ENCODE measurements around the gene CPS1.

The CPS1 gene

DNA sequence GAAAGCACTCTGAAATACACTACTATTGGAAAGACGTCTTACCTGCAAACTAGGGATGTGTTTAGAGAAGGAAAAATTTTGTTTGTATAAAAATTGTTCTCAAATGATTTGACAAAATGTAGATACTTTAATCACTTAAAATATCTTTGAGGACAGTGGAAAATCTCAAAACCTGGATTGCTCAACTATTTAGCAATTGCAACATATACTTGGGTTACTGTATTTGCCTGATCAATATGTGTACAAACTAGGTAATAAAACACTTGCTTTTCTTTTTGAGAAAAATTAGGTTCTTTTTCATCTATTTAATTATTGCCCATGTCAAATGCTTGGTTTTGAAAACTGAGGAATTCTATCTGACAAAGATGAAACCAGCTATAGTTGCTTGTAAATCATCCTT is 60.9 kb downstream of the CPS1 start:
- DNase-seq: no peak

DNA sequence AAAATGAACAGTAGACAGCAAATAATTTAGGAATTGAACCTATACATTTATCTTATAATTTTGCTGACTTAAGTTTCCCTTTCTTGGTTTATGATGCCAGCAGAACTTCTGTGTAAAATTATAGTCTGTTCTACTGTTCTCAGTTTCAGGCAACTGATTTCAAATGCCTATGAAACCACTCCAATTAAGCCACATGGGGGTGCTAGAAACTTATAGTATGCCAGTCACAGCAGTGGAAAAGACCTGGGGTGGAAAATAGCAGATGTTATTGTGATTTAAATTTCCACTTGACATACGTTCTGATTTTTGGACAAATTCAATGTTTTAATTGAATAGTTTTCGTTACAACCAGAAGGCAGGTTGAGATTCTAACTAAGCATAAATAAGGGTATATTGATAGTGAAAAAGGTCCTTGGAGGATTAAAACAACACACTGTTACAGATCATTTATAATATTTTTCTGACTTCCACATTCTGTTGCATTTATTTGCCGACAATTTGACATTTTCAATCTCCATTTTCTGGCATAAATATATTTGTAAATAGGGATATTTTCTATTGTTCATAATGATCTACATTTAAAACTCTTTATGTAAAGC is 61.4 kb downstream of the CPS1 start:
- no peak for DNase-seq

DNA sequence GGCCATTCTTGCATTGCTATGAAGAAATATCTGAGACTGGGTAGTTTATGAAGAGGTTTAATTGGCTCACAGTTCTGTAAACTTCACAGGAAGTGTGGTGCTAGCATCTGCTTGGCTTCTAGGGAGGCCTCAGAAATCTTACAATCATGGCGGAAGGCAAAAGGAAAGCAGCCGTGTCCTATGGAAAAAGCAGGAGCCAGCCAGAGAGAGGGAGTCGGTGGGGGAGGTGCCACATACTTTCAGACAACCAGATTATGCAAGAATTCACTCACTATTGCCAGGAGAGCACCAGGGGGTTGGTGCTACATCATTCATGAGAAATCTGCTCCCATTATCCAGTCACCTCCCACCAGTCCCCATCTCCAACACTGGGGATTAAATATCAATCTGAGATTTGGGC is 64.1 kb downstream of the CPS1 start:
- no peak for DNase-seq

DNA sequence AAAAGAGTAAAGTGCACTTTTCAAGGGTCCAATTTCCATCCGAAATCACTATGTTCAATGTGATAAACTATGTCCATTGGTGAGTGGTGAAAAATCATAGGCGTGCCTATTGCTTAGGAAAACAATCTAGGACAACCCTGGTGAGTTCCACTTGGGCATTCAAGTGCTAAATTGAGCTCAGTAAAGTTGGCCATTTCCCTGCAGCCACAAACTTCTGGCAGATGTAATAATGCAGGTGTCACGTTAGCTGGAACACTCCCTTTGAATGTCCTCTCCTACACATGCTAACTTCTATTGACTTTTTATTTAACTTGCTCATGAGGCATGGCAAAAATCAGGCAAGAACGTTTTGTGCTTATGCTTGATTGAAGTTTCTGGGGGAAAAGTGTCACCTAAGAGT is 67.1 kb downstream of the CPS1 start:
- no peak for DNase-seq

DNA sequence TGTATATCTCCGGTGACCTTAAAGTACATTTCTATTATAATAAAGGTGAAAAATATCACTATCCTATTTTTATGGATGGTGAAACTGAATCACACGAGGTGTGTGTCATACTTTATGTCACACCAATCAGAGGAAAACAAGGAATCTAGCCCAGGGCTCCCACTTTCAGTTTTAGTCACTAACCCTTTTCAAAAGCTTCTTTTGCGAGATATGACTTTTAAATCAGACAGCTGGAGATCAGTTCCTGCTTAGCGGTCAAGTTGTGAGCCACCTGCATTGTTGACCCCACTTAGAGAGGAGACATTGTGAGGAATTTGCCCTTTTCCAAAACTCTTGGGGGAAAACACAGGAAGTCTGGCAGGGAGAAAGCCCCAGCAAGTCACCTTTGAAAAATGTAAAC is 70.5 kb downstream of the CPS1 start:
- DNase-seq: no peak

DNA sequence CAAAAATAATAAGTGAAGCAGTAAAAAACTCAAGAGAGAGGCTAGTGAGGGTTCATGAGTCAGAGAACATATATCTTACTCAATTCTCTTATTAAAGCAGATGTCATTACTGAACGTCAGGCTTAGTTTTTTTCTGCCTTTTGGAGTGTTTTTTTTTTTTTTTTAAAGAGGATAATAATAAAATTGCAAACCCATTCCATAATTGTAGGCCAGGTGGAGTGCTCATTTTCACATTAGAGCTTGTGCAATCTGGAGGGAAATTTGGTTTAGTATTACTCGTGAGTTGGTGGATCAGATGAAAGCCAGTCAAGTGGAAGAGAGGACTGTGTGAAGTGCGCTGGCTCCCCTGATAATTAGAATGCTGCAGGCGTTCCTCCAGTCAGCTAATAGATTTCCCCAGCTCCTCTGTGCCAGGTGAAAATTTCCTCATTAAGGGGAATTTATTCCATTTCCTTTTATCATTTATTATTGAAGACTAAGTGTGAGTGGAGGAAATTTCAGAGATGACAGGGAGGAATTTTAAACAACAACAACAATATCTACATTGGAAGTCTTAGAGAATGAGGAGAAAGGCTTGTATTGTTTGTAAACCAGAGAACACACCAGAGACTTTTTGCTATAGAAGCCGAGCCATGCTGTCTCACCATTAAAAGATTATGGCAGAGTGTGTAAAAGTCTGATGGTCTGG is 74.6 kb downstream of the CPS1 start:
- no peak for DNase-seq

DNA sequence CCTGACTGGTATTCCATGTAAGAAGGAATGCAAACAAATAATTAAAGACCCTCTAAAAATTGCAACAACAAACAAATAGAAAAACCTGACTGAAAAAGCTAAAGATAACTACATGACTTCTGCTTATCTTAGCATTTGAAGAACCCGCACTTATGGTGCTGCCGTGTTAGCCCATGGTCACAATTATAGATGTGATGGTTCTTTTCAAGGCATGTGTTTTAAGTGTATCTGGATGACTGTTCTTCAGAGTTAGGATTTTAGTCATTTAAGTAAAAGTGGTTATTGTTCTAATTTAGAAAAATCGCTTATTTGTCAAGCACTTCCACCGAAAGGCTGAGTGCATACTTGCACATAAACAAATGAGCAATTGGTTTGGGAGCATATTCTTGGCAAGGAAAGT is 77.3 kb downstream of the CPS1 start:
- no peak for DNase-seq

DNA sequence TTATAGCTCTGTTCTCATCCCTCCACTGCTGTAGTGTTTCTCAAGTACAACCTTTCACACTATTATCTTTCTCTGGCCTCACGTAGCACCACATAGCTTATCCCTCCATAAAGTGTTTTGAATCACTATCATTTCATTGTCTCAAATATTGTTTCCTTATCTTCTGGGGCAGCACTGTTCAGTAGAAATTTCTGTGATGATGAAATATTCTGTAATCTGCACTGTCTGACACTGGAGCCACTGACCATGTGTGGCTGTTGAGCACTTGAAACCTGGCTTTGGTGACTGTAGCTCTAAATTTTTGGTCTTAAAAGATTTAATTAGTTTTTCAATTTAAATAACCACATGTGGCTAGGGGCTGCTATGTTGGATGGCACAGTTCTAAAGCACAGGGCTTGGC is 78.9 kb downstream of the CPS1 start:
- DNase-seq: no peak

DNA sequence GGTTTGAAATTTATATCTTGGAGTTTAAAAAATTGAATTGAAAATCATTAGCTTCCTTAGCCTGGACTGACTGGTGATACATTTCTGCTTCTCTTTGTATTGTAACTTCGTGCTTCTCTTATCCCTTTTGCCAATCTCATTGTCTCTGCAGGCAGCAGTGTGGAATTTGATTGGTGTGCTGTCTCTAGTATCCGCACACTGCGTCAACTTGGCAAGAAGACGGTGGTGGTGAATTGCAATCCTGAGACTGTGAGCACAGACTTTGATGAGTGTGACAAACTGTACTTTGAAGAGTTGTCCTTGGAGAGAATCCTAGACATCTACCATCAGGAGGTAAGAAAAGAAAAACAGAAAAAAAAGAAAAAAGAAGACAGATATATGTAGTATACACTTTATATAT is 85.9 kb downstream of the CPS1 start:
- DNase-seq: no peak

DNA sequence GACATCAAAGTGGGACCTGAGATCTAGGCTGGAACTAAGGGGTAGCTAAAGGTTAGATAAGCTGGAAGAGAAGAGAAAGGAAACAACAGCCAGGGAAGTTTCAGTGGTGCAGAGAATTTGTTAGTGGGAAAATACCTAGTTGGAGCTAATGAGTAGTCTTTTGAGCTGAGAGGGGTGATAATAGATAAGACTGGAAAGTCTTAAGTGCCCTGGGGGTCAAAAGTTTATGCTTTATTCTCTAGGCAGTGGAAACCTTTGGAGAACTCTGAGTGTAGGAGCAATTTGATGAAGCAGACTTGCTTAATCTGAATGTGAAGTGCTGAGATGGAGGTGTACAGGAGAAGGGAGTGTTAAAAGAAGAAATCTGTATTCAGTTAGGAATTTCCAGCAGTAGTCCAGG is 90.8 kb downstream of the CPS1 start:
- no peak for DNase-seq

DNA sequence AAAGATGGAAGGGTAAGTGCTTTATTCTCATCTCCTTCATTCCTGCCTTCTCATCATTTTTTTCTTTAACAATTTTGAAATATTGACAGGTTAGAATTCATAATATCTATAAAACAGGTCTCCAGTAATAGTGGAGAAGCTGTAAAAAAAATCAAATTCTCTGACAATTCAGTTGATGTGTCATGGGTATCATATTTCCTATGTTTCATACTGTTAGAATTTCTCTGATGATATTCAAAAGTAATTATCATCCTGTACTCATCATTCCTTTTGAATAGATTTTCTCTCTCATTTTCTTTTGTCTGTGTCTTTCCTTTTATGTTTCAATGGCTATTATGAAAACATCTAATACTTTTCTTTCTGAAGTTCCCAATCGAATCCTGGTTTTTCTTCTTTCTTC is 97.7 kb downstream of the CPS1 start:
- DNase-seq: no peak

DNA sequence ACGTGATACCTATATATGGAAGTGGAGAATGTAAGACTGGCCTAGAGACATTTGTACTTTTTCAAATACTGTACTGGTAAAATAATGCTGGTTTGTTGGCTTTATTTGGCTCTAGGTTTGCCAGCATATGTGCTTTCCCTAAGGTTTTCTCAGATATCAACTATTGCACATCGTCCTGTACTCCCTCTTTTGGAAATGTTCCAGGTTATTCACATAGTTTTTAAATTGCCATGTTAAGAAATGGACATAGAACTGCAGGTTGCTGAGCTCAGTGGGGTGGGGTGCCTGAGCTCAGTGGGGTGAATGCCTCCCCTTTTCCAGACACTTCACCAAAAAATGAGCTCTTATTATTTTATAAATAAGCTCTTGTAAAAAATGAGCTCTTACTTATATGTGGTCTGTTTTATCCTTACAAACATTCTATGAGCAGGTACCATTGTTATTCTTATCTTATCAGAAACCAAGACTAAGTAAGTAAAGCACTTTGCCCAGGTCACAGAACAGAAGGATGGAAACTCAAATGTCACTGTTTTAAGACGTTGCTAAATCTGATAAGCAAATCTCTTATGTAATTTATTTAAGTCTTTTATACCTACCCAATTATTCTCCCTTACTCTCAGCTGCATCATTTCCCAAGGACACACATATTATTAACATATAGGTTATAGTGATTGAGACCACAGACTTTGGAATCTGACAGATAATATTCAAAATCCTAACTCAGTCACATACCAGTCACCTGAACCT is 99.0 kb downstream of the CPS1 start:
- no peak for DNase-seq

DNA sequence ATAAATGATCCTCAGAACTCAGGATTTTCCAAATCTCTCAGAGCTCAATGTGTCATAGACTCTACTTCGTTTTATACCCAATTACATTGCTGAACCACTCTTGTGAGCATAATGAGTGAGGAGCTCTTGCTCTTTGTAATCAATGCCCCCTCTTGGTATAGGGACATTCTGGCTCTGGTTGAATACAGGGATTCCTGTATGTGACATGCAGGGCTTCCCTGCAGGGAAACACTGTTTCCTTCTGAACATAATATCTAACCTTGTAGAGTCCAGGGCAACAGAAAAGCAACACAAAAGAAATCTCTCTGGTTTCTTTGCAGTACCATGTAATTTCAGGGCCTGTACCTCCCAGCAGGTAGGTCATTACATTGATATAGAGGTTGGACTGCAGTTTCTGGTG is 101.5 kb downstream of the CPS1 start:
- DNase-seq: no peak

DNA sequence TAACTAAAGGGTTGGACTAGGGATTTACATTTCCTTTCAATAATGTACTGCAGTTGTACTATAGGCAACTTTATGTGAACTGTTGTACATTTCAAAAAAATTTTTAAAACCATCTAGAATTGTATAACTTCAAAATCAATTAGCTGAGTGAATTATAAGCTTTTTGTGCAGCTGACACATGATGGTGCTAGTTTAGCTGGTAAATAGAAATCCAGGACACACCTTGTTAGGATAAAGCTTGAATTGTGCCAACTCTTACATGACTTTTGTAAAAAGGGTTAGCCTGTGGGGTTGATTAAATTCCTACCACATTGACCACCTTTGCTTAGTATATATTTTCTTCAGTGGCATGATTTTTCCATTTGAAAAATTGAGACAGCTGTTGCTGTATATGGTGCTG is 104.4 kb downstream of the CPS1 start:
- no peak for DNase-seq

DNA sequence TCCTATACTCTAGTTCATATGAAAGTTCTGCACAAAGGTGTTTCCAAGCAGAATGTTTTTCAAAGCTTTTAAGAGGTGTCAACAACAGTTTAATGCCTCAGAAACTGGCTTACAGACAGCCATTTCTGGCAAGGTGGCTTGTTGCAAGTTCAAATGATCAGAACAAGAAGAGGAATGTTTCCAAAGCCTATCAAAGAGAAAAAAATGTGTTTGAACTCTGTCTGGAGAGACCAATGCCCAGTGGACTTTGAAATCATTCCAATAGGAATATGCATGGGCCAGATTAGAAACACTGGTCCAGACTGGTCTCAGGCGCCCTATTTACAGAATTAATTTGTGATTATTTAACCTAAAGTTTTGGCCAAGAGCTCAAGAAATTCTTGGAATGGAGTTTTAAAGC is 106.2 kb downstream of the CPS1 start:
- DNase-seq: no peak

DNA sequence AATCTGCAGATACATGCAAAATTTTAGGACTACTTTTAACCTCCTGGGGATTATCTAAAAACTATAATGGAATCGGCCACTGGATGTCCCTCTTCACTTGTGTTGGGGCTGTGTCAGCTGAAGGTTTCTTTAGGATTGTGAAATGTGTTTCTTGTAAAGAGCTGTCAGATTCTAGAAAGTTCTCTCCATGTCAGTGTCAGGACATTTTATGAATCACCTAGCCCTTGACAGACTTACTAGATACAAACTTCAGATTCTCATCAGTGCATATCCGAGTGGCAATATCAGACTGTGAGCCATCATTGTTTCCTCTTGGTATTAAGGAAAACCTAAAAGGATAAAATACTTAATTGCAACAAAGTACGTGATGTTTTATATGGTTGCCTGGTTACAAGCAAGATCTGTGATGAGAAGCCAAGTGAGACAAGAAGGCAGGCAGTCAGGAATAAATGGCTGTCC is 107.3 kb downstream of the CPS1 start:
- DNase-seq: no peak

DNA sequence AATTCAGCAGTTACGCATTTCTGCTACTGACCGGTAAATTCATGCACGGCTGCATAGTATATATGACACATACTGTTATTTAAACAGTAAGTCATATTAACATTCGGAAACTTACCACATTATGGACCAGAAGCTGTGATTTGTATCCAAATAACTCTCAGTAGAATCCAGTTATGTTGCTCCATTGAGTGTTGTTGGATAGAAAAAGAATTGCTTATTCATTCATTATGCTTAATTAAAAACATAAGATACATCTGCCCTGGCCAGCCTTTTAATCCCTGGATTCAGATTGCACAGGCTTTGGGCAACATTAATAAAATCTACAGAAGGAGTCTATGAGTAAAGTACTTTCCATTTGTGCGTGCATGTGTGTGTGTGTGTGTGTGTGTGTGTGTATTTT is 111.3 kb downstream of the CPS1 start:
- DNase-seq: no peak

DNA sequence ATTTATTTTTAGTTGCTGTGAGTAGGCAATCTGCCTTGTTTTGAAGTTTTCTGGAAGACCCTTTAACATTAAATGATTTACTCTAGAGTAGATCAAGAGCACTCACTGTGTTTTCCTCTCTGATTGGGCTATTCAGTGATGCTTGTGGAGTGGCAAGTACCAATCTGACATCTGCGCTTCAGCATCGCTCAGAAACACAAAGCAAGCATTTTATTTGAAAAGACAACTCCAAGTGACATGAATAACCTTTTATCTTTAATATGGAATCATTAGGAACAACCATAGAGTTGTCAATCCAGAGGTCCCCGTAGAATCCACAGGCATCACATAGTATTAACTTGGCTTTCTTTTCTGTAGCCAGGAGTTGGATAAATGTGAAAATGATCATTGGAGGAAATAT is 114.7 kb downstream of the CPS1 start:
- DNase-seq: no peak

DNA sequence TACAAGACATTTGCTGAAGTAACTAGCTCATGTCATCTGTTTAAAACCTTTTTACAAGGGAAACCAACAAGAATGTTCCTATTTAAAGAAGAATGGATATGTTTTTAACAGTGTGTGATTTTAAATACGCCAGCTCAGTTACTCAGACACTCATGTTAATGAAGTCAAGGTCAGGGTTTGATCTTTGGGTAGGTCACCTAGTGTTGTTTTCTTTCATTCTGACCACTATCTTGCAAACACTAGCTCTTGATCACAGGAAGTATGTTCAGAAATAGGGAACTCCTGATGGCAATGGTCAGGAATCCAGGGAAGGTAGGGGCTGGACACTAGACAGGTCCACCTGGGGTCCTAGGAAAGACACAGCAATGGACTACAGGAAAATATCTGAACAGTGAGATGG is 116.7 kb downstream of the CPS1 start:
- no peak for DNase-seq

DNA sequence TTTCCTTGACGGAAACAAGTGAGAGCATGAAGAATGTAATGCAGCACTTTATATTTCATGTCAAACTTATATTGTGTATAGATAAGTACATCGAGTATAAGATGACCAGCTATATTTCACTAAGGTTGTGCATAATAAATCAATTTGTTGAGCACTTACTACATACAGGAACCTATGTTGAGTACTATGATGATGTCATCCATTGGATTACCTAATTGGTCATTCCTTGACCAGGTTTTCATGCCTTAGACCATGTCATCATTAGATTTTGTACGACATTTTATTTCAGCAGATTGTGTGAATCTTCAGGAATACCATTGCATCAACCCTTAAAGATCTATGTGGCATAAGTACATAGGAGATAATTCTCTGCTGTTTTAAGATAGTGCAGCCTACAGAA is 119.7 kb downstream of the CPS1 start:
- DNase-seq: no peak

DNA sequence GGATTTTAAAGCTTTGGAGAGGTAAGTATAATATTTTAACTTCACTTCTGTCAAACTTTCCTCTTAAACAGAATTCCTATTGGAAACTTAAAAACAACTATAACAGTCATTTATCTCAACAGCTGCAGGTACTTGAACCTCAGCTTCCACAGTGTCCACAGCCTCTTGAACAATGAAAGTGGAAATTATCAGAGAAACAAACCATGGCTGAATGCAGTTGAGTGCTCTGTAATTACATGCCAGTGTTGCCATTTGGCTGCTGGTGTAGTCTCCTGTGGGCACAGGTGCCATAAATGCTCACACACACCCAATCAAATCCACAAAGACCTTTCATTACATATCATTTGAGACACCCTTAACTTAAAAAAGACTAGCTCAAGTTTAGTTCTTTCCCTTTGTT is 125.1 kb downstream of the CPS1 start:
- no peak for DNase-seq

DNA sequence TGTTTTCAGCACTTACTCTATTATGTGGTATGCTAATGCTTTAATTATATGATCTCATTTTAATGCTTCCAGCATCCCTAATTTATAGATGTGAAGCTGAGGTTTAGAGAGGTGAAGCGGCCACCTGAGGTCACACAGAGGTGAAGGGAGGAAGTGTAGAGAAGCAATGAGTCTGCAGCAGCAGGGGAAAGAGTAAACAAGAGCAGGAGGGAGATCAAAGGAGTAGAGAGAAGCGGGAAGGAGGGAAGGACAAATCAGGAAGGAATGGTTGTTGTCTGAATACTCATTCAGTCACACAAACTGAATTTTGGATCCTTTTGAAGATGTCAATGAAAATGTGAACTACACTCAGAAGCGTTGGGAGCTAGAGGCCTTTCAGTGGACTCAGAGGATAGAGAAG is 130.0 kb downstream of the CPS1 start:
- DNase-seq: no peak

DNA sequence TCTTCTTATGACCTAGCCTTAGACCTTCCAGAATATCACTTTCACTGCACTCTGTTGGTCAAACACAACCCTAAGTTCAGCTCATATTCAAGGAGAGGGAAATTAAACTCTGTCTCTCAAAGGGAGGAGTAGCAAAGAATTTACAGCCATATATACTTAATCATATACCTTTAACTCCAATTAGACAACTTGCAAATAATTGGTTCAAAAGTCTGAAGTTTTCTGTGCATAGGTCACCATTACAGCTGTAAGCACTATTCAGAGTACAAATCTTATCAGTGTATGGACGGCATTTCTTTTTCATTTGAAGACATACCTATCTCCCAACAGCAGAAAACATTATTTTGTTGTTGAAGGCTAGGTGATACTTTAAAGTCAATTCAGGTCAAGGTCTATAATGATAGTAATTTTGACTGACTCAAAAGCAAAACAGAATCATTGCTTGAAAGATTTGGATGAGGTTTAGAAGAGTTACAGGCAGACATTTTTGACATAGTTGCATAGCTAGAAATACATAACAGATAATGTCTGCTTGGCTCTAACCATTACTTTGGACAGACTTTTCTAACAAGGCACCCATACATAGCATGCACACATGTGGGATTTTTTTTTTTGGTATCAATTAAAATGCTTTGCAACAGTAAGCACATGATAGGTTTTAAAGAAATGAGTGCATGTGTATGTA is 131.5 kb downstream of the CPS1 start:
- no peak for DNase-seq

DNA sequence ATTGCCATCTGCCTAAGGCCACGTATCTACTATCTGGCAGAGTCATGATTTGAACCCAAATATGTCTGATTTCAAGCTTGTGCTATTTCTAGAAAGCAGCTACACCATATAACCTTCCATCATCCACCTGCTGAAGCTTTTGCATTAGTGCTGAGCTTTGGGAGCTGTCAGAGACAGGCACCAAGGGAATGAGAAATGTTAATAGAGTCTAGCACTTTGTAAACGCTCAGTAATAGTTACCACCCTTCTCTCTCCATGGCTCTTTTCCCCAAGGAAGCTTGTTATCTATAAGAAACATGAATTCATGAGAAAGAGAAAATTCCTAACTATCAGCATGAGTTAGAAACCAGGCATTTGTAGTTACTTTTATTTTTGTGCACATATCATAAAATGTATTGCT is 151.5 kb downstream of the CPS1 start:
- no peak for DNase-seq
